Measurements from ENCODE around the gene DPP6.

The DPP6 gene

DNA sequence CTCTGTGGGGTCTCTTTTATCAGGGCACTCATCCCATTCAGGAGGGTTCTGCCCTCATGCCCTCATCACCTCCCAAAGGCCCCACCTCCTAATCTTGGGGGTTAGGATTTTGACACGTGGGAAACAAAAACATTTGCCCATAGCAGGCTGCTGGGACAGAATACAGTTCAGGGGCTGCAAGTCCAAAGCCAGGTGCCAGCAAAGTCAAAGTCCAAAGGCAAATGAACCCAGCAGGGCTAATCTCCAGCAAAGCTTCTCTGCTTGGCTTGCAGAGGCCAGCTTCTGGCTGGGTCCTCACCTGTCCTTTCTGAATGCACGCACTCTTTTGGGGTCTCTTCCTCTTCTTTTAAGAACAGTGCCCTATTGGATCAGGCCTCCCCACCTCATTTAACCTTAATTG is 359.9 kb downstream of the DPP6 start:
- no peak for DNase-seq (ENCODE audit: low read depth in 3 of 3)

DNA sequence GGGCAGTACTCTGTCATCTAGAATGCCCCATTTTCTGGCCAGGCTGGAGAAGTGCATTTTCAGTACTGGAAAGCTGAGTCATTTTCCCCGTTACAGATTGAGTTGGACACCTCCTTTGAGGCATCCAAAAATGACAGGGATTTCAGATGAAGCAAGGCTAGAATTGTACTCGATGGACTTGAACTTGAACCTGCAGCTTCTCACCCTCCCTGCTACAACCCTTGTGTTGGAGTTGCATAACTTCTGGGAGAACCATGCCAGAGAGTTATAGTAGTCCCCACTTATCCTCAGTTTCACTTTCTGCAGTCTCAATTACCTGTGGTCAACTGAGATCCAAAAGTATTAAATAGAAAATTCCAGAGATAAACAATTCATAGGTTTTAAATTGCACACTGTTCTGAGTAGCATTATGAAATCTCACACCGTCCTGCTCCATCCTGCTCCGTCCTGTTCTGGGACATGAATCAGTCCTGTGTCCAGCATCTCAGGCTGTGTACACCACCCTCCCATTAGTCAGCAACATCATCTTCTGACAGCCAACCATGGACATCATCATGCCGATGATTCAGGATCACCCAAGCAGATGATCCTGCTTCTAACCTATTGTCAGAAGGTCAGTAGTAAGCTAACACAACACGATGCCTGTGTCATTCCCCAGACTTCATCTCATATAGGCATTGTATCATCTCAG is 363.7 kb downstream of the DPP6 start:
- no peak for DNase-seq (ENCODE audit: low read depth in 3 of 3)

DNA sequence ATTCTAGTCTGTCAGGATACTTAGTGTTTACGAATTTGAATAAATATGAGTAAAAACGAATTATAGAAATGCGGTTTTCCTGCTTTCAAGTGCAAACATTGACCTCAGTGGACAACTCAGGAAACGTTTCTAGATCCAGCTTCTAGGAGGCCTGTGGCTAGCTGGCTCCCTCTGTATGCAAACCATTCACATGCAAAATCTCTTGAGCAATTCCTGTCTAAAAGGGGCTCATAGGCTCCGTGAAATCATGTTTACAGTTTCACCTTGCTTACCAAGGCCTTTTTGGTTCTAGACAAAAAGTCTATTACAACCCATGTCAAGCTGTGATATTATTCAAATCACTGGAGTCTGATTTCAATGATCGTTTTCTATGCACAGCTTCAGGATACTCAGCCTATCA is 364.5 kb downstream of the DPP6 start:
- DNase-seq (ENCODE audit: low read depth in 3 of 3), result no peak

DNA sequence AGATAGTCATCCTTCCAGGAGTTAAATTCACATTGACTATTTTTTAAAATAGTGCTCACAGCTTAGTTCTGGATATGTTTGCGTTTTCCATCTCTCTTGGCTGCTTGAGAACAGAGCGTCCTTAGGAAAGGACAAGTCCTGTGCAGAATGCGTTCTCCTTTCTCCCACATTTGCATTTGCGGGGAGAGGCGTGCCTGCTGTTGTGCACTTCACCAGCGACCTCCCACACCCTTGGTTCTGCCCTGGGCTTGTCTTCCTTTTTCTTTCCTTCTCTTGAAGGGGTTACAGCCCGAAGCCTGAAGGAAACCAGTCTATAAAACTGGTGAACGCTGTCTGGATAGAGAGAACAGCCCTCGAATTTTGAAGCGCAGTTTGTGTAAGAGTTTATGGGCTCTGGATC is 367.1 kb downstream of the DPP6 start:
- no peak for DNase-seq (ENCODE audit: low read depth in 3 of 3)

DNA sequence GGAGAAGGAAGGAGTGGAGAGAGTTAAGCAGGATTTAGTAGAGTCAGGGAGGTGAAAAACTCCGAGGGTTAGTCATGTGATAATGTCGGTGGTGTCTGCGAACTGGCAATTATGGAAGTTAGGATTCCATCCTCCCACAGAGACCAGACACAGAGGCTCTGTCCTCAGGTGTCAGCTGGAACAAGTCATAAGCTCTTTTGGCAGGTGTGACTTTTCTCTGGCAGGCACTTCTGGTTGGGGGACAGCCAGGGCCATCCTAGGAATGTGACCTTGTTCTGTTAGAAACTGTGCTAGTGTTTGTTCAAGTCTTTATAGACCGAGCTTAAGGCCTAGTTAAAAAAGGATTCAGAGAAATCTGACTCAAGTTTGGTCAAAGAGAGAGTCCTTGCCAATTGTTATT is 371.0 kb downstream of the DPP6 start:
- DNase-seq (ENCODE audit: low read depth in 3 of 3), result no peak

DNA sequence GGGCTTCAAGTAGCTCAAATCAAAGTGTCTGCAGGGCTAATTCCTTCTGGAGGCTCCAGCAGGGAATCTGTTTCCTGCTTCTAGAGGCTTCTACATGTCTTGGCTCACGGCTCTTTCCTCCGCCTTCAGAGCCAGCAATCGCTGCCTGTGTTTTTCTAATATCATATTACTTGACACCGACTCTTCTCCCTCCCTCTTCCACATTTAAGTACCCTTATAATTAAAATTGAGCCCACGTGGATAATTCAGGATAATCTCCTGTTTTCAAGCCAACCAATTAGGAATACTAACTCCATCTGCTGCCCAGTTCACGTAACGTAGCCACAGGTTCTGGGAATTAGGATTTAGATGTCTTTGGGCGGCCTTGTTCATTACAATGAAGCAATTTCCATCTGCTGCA is 372.2 kb downstream of the DPP6 start:
- no peak for DNase-seq (ENCODE audit: low read depth in 3 of 3)

DNA sequence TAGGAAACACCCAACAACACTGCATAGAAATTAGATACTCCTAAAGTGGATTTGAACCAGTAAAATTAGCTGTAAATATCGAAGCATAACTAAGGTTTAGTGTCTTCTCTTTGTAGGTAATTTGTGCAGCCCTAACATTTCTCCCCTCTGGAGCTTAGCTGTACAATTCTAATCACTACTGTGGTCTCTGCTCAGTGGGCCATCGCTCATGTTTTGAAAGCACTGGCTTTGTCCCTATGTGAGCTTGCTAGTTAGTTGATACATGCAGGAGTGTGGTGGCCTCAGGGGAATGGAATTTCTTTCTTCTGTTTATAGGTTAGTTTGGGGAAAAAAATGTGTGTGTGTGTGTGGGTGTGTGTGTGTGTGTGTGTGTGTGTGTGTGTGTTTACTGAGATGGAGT is 373.1 kb downstream of the DPP6 start:
- no peak for DNase-seq (ENCODE audit: low read depth in 3 of 3)

DNA sequence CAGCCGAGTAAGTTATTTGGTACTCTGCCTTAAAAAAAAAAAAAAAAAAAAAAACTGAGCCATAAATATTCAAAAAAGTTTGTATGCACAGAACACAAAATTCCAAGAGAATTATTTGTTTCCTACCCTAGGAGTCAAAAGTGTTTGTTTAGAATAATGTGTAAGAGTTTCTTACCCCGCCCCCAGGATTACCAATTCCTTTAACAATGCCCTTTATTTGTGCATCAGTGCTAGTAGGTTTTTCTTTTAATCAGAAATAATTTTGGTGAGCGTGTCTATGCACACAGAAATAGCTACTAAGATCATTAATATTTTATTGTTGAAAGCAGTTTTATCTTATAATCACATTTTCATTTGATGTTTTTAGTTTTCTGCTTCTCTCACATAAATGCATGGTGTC is 374.6 kb downstream of the DPP6 start:
- no peak for DNase-seq (ENCODE audit: low read depth in 3 of 3)

DNA sequence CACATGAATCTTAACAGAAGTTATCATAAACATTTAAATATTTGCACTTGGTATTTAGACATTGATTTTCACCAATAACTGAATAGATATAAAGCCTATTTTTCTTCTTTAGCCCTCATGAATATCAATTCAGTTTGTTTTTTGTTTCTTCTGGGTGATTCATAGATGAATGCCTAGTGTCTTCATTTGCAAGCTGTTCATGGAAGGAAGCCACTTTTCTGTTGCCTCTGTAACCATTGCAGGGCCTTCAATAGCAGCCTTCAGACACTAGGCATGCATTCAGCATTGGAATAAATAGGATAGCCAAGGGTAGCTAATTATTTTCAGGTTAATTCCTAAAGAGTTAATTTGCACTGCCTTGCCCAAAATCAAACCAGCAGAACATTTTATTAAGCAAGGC is 375.3 kb downstream of the DPP6 start:
- DNase-seq (ENCODE audit: low read depth in 3 of 3), result no peak

DNA sequence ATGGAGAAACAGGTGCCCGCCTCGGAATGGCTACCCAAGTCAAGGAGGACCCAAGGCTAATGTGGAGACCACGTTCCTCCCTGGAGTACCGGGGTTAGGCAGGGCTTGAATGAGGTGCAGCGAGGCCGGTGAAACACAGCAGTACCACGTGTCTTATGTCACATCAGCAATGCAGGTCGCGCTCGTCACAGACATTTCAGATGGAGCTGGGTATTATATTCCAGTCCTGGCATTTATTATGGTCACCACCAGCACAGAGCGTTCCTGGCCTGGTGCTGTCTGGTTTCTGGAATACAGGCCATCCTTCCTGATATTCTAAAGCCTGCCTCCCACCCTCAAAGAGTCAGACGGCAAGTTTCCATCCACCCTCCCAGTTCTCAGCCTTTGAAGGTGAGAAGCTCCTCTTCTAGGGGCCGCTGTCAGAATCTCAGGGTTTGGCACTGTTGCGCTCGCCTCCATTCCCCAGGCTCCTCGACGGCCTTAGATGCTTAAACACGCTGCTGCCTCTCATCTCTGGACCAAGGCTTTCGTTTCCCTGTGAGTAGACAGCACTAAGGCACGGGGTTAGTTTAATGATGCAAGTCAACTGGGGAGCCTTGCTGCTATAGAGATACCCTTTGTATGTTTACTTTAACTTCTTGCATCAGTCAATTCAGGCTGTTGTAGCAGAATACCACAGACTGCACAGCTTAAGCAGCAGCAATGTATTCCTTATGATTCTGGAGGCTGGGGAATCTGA is 377.6 kb downstream of the DPP6 start:
- no peak for DNase-seq (ENCODE audit: low read depth in 3 of 3)

DNA sequence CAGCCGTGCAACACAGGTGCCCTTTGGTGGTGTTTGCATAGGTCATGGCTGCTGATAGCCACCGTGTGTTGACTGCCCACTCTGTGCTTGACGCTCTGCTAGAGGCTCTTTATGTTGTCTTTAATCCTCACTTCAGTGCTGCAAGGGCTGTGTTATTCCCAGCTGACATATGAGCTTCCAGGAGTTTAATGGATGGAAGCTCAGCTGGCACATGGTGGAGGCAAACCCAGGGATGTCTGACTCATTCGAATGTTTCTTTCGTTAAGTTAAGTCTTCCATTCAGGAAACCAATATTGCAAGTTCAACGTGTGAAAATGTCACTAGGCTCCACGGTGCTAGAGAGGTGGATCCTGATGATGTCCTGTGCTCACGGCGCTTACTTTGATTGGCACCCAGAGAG is 378.4 kb downstream of the DPP6 start:
- no peak for DNase-seq (ENCODE audit: low read depth in 3 of 3)

DNA sequence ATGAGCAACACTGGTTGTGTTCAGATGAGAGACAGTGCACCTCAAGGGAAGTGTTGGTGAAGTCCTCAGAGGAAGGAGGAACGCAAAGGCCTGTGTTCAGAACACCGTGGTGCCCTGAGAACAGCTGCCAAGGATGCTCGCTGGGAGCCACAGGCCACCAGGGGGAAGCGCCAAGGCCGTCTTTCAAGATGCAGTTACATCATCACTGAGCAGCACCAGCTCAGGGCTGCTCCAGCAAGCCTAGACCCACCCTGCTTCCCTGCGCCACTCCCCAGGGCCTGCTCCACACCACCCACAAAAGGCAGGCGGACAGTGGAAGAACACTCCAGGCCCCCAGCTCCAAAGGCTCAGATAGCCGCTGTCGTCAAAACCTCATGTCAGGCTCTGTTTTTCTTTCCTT is 378.8 kb downstream of the DPP6 start:
- no peak for DNase-seq (ENCODE audit: low read depth in 3 of 3)

DNA sequence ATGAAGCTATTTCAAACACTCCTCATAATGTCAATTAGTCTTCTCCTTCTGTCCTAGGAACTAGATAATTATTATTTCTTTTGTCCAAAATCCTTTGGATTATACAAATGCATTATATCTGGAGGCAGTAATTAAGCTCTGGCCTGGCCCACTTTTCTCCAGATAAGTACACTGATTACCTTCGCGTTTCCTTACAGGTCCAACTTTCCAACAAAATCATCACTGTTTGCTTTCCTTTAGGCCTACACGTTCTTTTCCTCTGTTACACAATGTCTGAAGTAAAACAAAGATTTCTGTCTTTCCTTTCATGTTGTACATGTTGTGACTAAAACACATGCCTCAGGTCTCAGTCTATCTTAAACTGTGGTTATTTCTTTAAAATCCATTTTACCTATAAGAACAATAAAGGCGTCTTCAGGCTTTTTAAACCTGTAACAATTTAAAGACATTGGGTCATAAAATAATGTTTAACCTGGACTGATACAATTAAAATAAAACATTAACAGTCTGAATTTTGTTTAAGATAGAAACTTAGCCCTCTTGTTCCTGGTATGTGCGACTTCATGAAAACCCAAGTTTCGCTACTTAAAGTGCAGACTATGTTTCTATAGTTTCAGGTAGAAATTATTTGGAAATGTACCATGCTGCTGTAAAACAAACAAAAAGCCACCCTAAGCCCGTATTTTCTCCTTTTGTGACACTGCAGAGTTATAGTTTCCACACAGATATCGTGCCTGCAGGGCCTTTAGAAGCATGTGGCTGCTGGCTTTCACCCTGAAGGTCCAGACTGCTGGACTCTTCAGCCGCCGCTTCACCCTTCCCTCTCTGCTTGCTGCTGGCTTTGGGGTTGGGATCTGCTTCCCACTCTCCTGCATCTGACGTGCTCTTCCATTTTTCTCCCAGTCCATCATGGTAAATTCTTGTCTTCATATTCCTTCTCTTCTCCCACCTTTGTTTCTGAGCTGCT is 381.7 kb downstream of the DPP6 start:
- no peak for DNase-seq (ENCODE audit: low read depth in 3 of 3)

DNA sequence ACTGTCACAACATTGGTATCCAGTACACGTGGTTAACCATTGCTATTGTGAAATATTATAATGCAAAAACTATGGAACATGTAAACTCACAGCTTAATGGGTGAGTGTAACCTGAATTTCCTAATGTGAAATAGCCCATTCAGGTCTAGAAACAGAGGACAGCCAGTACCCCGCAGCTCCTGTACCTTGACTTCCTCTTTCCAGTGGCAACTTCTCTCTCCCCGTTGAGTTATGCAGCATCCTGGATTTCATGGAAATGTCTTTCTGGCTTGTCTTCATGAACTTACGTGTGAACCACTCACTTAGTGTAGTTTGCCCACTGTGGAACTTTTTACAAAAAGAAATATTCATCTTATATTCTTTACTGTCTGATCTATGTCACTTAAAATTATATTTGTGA is 384.4 kb downstream of the DPP6 start:
- no peak for DNase-seq (ENCODE audit: low read depth in 3 of 3)

DNA sequence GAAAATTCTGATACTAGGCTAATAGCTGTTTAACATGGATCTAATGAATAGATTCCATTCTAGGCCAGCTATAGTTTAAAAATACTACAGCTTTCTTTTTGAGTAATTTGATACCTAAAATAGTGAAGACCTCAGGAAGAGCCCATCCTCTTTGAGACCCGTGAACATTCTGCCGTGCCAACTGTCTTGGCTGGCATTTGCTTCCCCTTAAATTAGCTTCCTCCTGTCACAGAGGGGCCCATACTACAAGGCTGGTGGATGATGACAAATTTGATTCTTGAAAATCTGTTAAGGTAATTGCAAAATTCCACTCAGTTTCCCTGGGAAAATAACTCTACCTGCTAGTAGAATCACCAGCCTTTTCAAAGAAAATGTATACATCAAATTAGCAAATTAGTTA is 385.0 kb downstream of the DPP6 start:
- no peak for DNase-seq (ENCODE audit: low read depth in 3 of 3)

DNA sequence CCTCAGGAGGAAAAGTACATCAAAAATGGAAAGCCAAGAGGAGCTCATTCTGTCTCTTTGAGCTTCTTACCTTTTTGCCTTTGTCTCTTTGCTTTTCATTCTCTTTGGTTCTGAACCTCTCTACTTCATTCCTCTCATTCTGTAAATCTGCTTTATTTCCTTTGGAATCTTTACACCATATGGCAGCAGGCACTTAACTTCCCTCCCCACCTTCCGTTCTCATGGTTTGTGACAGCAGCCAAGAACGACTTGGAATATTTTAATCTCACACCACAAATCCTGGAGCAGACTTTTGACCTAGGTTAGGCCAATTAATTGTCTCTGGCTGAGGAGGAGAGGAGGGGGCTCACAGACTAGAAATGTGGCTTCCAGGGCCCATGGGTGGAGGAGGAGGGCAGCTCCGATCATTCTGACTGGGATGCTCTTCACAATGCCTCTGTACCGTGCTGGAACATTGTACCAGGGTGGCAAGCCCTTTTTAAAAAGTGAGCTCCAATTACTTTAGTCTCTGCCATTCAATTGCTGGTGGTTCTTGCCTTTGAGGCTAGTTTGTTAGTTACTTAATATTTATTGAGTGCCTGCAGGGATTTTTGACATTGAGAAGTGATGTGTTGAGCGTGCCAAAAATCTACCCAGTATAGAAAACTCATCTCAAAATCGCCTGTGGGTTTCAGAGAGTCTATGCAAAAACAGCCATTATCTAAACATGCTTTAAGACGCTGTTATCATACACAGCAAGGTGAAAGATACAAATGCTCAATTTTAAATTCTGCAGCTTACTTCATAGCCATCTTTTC is 386.6 kb downstream of the DPP6 start:
- DNase-seq (ENCODE audit: low read depth in 3 of 3), result no peak

DNA sequence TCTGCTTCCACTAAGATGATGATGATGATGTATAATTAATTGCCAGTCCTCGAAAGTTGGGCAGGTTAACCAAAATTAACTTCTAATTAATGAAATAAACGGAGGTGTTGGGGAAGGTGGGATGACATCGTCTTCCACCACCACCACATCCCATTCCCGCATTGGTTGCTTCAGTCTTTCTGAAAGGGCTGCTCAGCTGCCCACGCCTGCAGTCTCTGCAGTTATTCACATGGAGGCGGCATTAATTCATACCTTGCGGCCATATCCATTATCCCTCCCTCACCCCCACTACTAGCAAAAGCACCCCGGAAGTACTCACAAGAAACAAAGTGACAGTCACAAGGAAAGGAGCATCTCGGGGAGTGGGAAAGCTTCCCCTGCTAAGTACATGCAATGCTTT is 387.9 kb downstream of the DPP6 start:
- no peak for DNase-seq (ENCODE audit: low read depth in 3 of 3)

DNA sequence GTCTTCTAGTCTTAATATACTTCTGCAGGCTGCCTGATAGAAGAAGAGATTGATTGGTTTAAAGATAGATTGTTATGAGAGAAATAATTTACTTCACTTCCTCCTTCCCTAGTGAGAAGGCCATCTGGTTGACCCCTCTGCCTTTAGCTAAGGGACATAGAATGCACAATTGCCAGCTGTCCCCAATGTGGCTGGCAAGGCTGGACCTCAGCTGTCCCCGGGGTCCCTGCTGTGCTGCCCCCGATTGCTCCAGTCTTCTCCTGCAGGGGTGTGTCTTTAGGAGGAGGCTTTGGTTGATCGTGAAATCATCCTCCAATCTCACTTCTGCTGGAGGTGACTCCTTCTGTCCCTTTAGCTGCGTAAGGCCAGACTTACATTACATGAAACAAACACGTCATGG is 388.5 kb downstream of the DPP6 start:
- no peak for DNase-seq (ENCODE audit: low read depth in 3 of 3)

DNA sequence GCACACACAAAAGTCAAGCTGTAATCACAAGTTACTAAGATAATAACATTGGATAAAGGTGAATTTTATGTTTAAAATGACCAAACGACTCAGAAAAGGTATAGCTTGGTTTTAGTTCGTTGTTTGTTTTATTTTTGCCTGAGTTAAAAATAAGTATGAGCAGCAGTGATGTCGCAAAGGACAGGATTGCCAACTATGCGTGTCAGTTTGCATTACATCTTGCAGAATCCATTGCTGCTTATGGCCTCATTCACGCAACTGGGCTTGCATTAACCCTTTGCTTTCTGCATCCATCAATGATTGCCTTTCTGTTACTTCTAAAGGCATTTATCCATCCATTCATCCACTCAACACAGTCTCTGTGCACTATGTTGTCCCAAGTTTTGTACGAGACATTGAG is 389.6 kb downstream of the DPP6 start:
- DNase-seq (ENCODE audit: low read depth in 3 of 3), result no peak

DNA sequence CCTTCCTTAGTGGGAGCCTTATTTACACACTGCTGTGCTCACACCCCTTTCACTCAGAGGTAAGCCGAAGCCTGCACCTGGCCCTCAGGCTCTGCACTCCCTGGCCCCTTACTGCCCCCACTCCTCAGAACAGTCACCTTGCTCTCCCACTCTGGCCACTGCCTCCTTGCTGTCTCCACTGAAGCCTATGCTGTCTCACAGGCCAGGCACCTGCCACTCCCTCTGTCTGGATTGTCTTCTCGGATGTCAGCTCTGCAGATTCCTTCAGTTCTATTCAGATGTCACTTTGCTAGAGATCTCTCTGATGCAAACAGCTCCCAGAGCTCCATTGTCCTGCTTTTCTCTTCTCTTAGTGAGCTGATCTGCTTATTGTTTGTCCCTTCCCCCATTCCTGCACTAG is 390.7 kb downstream of the DPP6 start:
- DNase-seq (ENCODE audit: low read depth in 3 of 3), result no peak

DNA sequence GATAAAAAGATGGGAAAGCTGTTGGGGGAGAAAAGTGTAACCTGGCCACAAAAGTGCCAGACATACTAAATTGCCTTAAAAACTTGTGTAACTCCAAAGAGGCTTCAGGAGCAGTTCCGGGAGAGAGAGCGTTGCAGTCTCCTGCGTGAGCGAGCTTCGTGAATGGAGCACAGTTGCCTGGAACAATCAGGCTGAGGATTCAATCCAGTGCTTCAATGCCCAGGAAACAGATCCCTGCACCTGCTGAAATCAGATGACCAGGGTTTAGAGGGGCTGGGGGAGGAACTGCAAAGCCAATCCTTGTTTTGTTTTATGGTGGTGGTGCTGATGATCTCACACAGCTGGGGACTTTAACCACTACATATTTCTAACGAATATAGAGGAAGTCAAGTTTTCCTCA is 398.3 kb downstream of the DPP6 start:
- no peak for DNase-seq (ENCODE audit: low read depth in 3 of 3)

Measured in stimulated activated CD4-positive, alpha-beta T cell treated with anti-CD3 and anti-CD28 coated beads, TNF-alpha, amount 100 ng/mL, for 4 hours (primary cell).